Natural killer cell (primary cell): ENCODE results near the gene CAMK2D. TPM values are rescaled to one million over a fixed set of nuclear protein-coding genes. Genes with fewer than 3 reads are reported as not detected.

Experiments
- ATAC-seq, 3 donors: fragments of 150-1000 bp in 2 of 3; fragments of 200-7000 bp in 1 of 3; cut with Tn5 transposase; 1 replicate in 1 of 3; 2 replicates in 2 of 3; pipeline ENCODE4 v1.10.0; 2021; ENCODE audit warnings: mild to moderate bottlenecking in 2 of 3, moderate library complexity in 2 of 3
- DNase-seq, 2 donors: peaks; one replicate each; pipeline versions ENCODE4 v3.0.0 to v3.0.0-alpha.2; 2013 to 2021; ENCODE audit warnings: mixed read lengths in 1 of 2
- H3K27ac ChIP-seq: one replicate; pipeline ENCODE4 v1.5.1; 2013; ENCODE audit warnings: mild to moderate bottlenecking, low read length
- H3K27me3 ChIP-seq: one replicate; pipeline ENCODE4 v1.6.1; 2013; ENCODE audit warnings: low read length; ENCODE audit not compliant: control insufficient read depth, insufficient read depth
- H3K36me3 ChIP-seq: one replicate; pipeline ENCODE4 v1.6.1; 2013; ENCODE audit warnings: low read length; ENCODE audit not compliant: control insufficient read depth, insufficient read depth
- H3K4me1 ChIP-seq: one replicate; pipeline ENCODE4 v1.6.1; 2013; ENCODE audit warnings: low read length; ENCODE audit not compliant: control insufficient read depth, insufficient read depth
- H3K4me3 ChIP-seq: one replicate; pipeline ENCODE4 v1.5.1; 2013; ENCODE audit warnings: low read length
- H3K9me3 ChIP-seq: one replicate; pipeline ENCODE4 v1.6.1; 2013; ENCODE audit warnings: low read length; ENCODE audit not compliant: control insufficient read depth, insufficient read depth
- H3K27ac Mint-ChIP-seq, 2 donors: one replicate each; pipeline ENCODE4 v1.8.0; 2022; ENCODE audit warnings: mild to moderate bottlenecking in 2 of 2, mixed read lengths in 2 of 2, moderate library complexity in 1 of 2
- H3K27me3 Mint-ChIP-seq, 2 donors: one replicate each; pipeline ENCODE4 v1.8.0; 2022; ENCODE audit warnings: low read depth in 2 of 2, mixed read lengths in 2 of 2
- H3K36me3 Mint-ChIP-seq: one replicate; pipeline ENCODE4 v1.8.0; 2022; ENCODE audit warnings: mixed read lengths
- H3K4me1 Mint-ChIP-seq, 2 donors: one replicate each; pipeline ENCODE4 v1.8.0; 2022; ENCODE audit warnings: mixed read lengths in 2 of 2
- H3K4me3 Mint-ChIP-seq: one replicate; pipeline ENCODE4 v1.8.0; 2022; ENCODE audit warnings: mild to moderate bottlenecking, moderate library complexity, mixed read lengths
- H3K9me3 Mint-ChIP-seq, 2 donors: one replicate each; pipeline ENCODE4 v1.8.0; 2022; ENCODE audit warnings: mixed read lengths in 2 of 2
- CTCF ChIP-seq: fragments of 200-600 bp; IDR thresholded peaks from one replicate; pipeline ENCODE4 v1.8.0; 2022; ENCODE audit warnings: antibody characterized with exemption
- WGBS: methylation state at CpG from one replicate; pipeline ENCODE4 v1.1.7; 2013; ENCODE audit warnings: missing lambda C conversion rate; ENCODE audit not compliant: insufficient coverage; 5-methylcytosine and 5-hydroxymethylcytosine counted together
- intact Hi-C: fragments of 100-400 bp; cut with micrococcal nuclease; formaldehyde crosslinking; loops from one replicate; pipeline ENCODE4 v1.14.2; 2022
- total RNA-seq, 4 donors: library from RNA; stranded (reverse); fragments of 120-200 nt in 1 of 4; gene quantifications; one replicate each; pipeline versions ENCODE4 v1.2.3 to v1.2.4, GENCODE V29; 2013 to 2022

The CAMK2D gene
- total RNA-seq, 3 donors from 2014 or later (not counting 1 experiment from before 2014, with no cell fraction given): 31.6 to 40.1 (median 34.5) TPM

GRCh38 chr4:113773014-113773413 lies 11.5 kb upstream of the CAMK2D start:
- Histone ChIP-seq H3K9me3 (peaks cover 5% of the 10 kb centered on the region), H3K36me3 (no peaks in the 10 kb centered on the region), H3K27me3 (no peaks in the 10 kb centered on the region), H3K4me3 (peak overlapping the region; percentile 21), H3K4me1 (peaks cover 10% of the 10 kb centered on the region), H3K27ac (peak overlapping the region; percentile 46)
- Mint-ChIP-seq H3K4me3 (peak overlapping the region; percentile 78), H3K27ac (peak overlapping the region; percentile 73 to 90), H3K4me1 (peaks cover 17 to 19% of the 10 kb centered on the region in 2 donors), H3K27me3 (no peaks in the 10 kb centered on the region), H3K9me3 (no peaks in the 10 kb centered on the region), H3K36me3 (no peaks in the 10 kb centered on the region)
- 8% methylated on average over 14 of the region's 14 CpGs for WGBS
- DNase-seq (peak; percentile 21 to 28), ATAC-seq (peak; percentile 50 to 79 (median 79))
- no peak for TF ChIP-seq CTCF
- intact Hi-C loops: loop anchor here (10.0 kb wide), 1 partner anchor 302 kb away; no protein-coding TSS in a partner anchor

DNA sequence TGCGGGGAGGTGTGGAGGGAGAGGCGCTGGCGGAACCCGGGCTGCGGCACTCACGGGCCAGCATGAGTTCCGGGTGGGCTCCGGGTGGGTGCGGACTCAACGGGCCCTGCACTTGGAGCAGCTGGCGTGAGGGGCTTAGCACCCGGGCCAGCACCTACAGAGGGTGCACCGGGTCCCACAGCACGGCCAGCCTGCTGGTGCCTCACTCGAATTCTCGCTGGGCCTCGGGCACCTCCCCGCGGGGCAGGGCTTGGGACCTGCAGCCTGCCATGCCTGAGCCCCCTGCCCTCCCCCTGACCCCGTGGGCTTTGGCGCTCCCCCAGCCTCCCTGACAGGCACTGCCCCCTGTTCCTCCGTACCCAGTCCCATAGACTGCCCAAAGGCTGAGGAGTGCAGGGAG lies 10.8 kb upstream of the CAMK2D start:
- WGBS: 96% methylated on average over 22 of the region's 22 CpGs
- H3K4me1 Mint-ChIP-seq: peaks cover 17 to 19% of the 10 kb centered on the region in 2 donors
- no peak for DNase-seq
- no peak for ATAC-seq
- no peaks in the 10 kb centered on the region for H3K27me3 Mint-ChIP-seq
- H3K4me3 Mint-ChIP-seq: no peak overlapping the region
- peaks cover 5% of the 10 kb centered on the region for H3K9me3 ChIP-seq
- H3K36me3 Mint-ChIP-seq: no peaks in the 10 kb centered on the region
- peak overlapping the region; percentile 46 for H3K27ac ChIP-seq
- no peaks in the 10 kb centered on the region for H3K27me3 ChIP-seq
- intact Hi-C loops: loop anchor here (10.0 kb wide), 1 partner anchor 302 kb away; no protein-coding TSS in a partner anchor
- H3K4me1 ChIP-seq: peaks cover 10% of the 10 kb centered on the region
- no peaks in the 10 kb centered on the region for H3K36me3 ChIP-seq
- H3K9me3 Mint-ChIP-seq: no peaks in the 10 kb centered on the region
- peak overlapping the region in 1 of 2 donors; percentile 90 for H3K27ac Mint-ChIP-seq
- no peak for TF ChIP-seq CTCF
- no peak overlapping the region for H3K4me3 ChIP-seq

DNA sequence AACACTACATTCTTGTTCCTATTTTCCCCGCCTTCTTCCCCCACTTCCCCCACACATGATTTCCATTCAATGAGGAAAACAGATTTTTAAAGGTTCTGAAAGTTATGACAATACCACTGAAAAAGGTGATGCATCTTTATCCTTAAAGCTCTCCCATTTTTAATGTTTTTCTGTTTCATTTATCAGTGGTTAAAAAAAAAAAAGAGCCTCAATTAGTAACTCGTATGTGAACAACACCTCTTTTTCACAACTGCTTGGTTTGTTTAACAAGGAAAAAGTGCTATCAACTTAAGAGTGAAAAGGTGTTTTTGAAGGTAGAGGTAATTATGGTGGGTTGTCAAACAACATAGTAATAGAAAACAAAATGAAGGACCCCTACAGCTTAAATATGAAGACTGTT lies 8.2 kb upstream of the CAMK2D start:
- Mint-ChIP-seq H3K27me3 (peaks cover 0 to 2% of the 10 kb centered on the region in 2 donors), H3K4me3 (no peak overlapping the region), H3K4me1 (peaks cover 17 to 19% of the 10 kb centered on the region in 2 donors), H3K36me3 (no peaks in the 10 kb centered on the region), H3K9me3 (no peaks in the 10 kb centered on the region), H3K27ac (no peak overlapping the region)
- Histone ChIP-seq H3K4me1 (peaks cover 10% of the 10 kb centered on the region), H3K27ac (no peak overlapping the region), H3K9me3 (peaks cover 5% of the 10 kb centered on the region), H3K27me3 (no peaks in the 10 kb centered on the region), H3K4me3 (no peak overlapping the region), H3K36me3 (no peaks in the 10 kb centered on the region)
- no peak for TF ChIP-seq CTCF
- ATAC-seq (no peak), DNase-seq (no peak)
- intact Hi-C loops: loop anchor here (10.0 kb wide), 1 partner anchor 305 kb away; no protein-coding TSS in a partner anchor
- WGBS: 86% methylated on average over 1 of the region's 2 CpGs

DNA sequence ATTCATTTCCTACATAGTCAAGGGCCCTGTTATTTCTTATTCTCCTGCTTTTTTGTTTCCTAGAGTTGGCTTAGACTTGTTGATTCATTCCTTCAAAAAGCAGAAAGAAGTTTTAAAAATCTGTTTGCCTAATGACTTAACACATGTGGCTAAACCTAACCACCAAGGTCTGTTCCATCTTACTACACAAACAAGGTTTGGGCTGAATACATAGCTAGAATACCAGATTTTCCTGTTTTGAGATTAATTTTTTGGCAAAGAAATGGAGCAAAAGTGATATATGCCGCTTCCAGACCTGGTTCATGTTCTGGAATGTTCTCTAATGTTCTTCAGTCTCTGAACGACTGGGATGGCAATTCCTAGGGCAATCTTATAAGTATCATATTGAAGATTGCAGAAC lies 7.4 kb upstream of the CAMK2D start:
- no peak overlapping the region for H3K4me3 Mint-ChIP-seq
- H3K9me3 Mint-ChIP-seq: no peaks in the 10 kb centered on the region

More for the DNA sequence above, 7.4 kb upstream of the CAMK2D start:
- peaks cover 5% of the 10 kb centered on the region for H3K9me3 ChIP-seq
- intact Hi-C loops: no loop called here
- no peak overlapping the region for H3K27ac ChIP-seq
- no peaks in the 10 kb centered on the region for H3K36me3 ChIP-seq
- TF ChIP-seq CTCF: no peak
- no peak for ATAC-seq
- WGBS: 98% methylated on average over 2 of the region's 2 CpGs
- no peaks in the 10 kb centered on the region for H3K27me3 ChIP-seq
- H3K4me1 ChIP-seq: peaks cover 10% of the 10 kb centered on the region
- Mint-ChIP-seq H3K36me3 (no peaks in the 10 kb centered on the region), H3K4me1 (peaks cover 17% of the 10 kb centered on the region in 2 donors), H3K27ac (no peak overlapping the region), H3K27me3 (peaks cover 0 to 2% of the 10 kb centered on the region in 2 donors)
- no peak for DNase-seq
- H3K4me3 ChIP-seq: no peak overlapping the region
